ENCODE data around the gene GNAS. TPM values are rescaled to one million over a fixed set of nuclear protein-coding genes. Genes with fewer than 3 reads are reported as not detected.
A peak's percentile ranks its signal among the peaks of the same experiment; 100 is the strongest.

Gene GNAS
- total RNA-seq, 4 donors from 2014 or later = 521 to 893 (median 652) TPM

- peaks cover 77% of the 10 kb centered on the region for H3K27me3 ChIP-seq
- 20 to 44% methylated on average over 3 to 5 of the region's 41 CpGs for WGBS, 2 donors (ENCODE audit: low coverage in 1 of 2)
- H3K9me3 ChIP-seq = no peaks in the 10 kb centered on the region
- TF ChIP-seq POLR2AphosphoS5 (IDR thresholded peaks at IDR 0.05) = no peak
- TF ChIP-seq EP300 (IDR thresholded peaks at IDR 0.05) = no peak
- TF ChIP-seq POLR2A (IDR thresholded peaks at IDR 0.05) = no peak
- TF ChIP-seq CTCF (IDR thresholded peaks at IDR 0.05) = no peak
- peak overlapping the region; percentile 31 to 46 for H3K4me3 ChIP-seq
- H3K4me1 ChIP-seq = peaks cover 0 to 44% (median 10%) of the 10 kb centered on the region in 3 donors
- ATAC-seq = peak; percentile 4
- H3K27ac ChIP-seq = no peak overlapping the region
- no peaks in the 10 kb centered on the region for H3K36me3 ChIP-seq
Measured at GRCh38 chr20:58851221-58851968, 1.1 kb upstream of the GNAS start.

GRCh38 chr20:58851969-58852458 lies 502 bp upstream of the GNAS start:
- 31 to 67% methylated on average over 1 to 10 of the region's 23 CpGs for WGBS, 2 donors (ENCODE audit: low coverage in 1 of 2)
- TF ChIP-seq POLR2A (IDR thresholded peaks at IDR 0.05) (no peak), EP300 (IDR thresholded peaks at IDR 0.05) (no peak), CTCF (IDR thresholded peaks at IDR 0.05) (no peak), POLR2AphosphoS5 (IDR thresholded peaks at IDR 0.05) (no peak)
- Histone ChIP-seq H3K27me3 (peaks cover 81% of the 10 kb centered on the region), H3K27ac (no peak overlapping the region), H3K4me3 (peak overlapping the region in 1 of 2 donors; percentile 46), H3K36me3 (no peaks in the 10 kb centered on the region), H3K9me3 (no peaks in the 10 kb centered on the region), H3K4me1 (peaks cover 0 to 44% (median 10%) of the 10 kb centered on the region in 3 donors)
- no peak for ATAC-seq

GRCh38 chr20:58853466-58853865 lies 950 bp downstream of the GNAS start:
- H3K27ac ChIP-seq = no peak overlapping the region
- H3K9me3 ChIP-seq = no peaks in the 10 kb centered on the region
- ATAC-seq = no peak
- no peaks in the 10 kb centered on the region for H3K36me3 ChIP-seq
- peaks cover 93% of the 10 kb centered on the region for H3K27me3 ChIP-seq
- WGBS, 2 donors (ENCODE audit: low coverage in 1 of 2) = no CpG with 5 or more reads among the region's 6 CpGs
- H3K4me1 ChIP-seq = peaks cover 0 to 44% (median 10%) of the 10 kb centered on the region in 3 donors
- no peak overlapping the region for H3K4me3 ChIP-seq
- no peak for TF ChIP-seq POLR2A (IDR thresholded peaks at IDR 0.05)
- no peak for TF ChIP-seq CTCF (IDR thresholded peaks at IDR 0.05)
- TF ChIP-seq EP300 (IDR thresholded peaks at IDR 0.05) = no peak
- no peak for TF ChIP-seq POLR2AphosphoS5 (IDR thresholded peaks at IDR 0.05)

GRCh38 chr20:58853976-58854637 lies 1.6 kb downstream of the GNAS start:
- Histone ChIP-seq H3K27me3 (peaks cover 98% of the 10 kb centered on the region), H3K4me3 (peak overlapping the region in 1 of 2 donors; percentile 41), H3K36me3 (no peaks in the 10 kb centered on the region), H3K9me3 (no peaks in the 10 kb centered on the region), H3K27ac (no peak overlapping the region), H3K4me1 (peaks cover 0 to 44% (median 10%) of the 10 kb centered on the region in 3 donors)
- no peak for ATAC-seq
- no CpG with 5 or more reads among the region's 63 CpGs for WGBS, 2 donors (ENCODE audit: low coverage in 1 of 2)
- TF ChIP-seq POLR2A (IDR thresholded peaks at IDR 0.05) = no peak

GRCh38 chr20:58854638-58855471 lies 2.3 kb downstream of the GNAS start:
- Histone ChIP-seq H3K27ac (no peak overlapping the region), H3K36me3 (no peaks in the 10 kb centered on the region), H3K9me3 (no peaks in the 10 kb centered on the region), H3K4me3 (peak overlapping the region in 1 of 2 donors; percentile 41), H3K4me1 (peaks cover 0 to 44% (median 10%) of the 10 kb centered on the region in 3 donors), H3K27me3 (peaks cover 98% of the 10 kb centered on the region)
- TF ChIP-seq EP300 (IDR thresholded peaks at IDR 0.05) = no peak
- no peak for TF ChIP-seq CTCF (IDR thresholded peaks at IDR 0.05)
- no peak for TF ChIP-seq POLR2A (IDR thresholded peaks at IDR 0.05)
- TF ChIP-seq POLR2AphosphoS5 (IDR thresholded peaks at IDR 0.05) = no peak
- ATAC-seq = no peak
- 52% methylated on average over 4 of the region's 75 CpGs; no CpG with 5 or more reads in 1 of the 2 donors for WGBS, 2 donors (ENCODE audit: low coverage in 1 of 2)

Measured in gastroesophageal sphincter (tissue), 4 donors.